NCI-H446 treated with DMSO at 0.1 percent for 48 hours (cell line): Measurements from ENCODE around the gene MMADHC.

Source experiments
- DNase-seq: peaks from one replicate; lab custom pipeline; 2025; lab: John Stamatoyannopoulos, UW

Gene MMADHC

GRCh38 chr2:149587220-149587949 lies at the start of gene MMADHC:
Gene MMADHC, minus strand, starts transcription at chr2:149587775. Its CDS starts 678 bp downstream, at chr2:149587097.
- DNase-seq, result peak; percentile 88

DNA sequence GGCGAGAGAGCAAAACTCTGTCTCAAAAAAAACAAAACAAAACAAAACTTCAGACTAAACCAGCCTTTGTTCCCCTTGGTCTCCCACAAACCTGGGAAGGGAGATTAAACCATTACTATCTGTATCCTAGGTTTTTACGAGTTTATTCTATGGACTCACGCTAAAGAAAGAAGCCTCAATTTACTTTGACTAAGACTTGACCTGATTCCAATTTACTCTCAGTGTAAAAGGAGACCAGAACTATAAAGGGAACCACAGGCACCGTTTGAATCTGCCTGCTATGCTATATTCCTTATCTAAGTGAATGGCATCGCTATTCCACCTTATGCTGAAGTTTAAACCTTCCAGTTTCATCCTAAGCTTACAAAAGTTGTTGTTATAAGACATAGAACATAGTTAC lies 46.5 kb upstream of the MMADHC start:
- DNase-seq, result no peak

GRCh38 chr2:149630445-149630844 lies 42.9 kb upstream of the MMADHC start:
- DNase-seq, result no peak

DNA sequence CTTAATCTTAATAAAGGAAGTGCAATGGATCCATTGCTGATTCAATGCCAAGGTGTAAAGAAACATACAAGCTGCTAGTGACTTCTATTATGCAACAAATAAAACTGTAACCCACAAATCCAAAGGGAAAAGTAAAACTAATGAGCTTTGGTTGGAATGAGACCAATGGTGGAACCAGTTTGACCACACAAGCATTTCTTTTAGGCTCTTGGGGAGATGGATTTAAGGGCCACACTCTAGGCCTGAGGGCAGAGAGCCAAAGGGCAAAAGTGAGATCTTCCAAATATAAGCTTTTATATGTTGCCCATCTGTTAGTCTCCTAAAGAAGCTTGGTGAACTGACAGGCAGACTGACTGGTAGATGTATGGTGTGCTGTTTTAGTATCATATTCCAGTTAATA lies 41.5 kb upstream of the MMADHC start:
- peak; percentile 49 for DNase-seq

GRCh38 chr2:149627111-149627801 lies 39.7 kb upstream of the MMADHC start:
- no peak for DNase-seq

DNA sequence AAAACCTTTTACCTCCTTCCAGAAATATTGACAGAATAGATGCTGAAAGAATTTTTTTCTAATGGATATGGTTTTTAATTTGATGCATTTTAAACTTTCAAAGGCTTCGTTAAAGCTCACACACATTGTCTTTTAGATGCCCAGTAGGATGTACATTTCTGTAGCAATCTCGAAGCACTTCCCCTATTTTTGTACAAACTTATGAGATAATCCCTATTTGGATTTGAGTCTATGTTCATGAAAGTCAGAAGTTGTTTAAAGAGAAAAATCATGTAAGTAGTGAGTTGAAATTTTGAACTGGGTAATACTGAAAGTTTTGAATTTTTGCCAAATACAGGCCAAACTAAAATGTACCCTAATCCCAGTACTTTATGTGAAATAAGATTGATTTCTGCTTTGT lies 38.1 kb upstream of the MMADHC start:
- DNase-seq, result no peak

DNA sequence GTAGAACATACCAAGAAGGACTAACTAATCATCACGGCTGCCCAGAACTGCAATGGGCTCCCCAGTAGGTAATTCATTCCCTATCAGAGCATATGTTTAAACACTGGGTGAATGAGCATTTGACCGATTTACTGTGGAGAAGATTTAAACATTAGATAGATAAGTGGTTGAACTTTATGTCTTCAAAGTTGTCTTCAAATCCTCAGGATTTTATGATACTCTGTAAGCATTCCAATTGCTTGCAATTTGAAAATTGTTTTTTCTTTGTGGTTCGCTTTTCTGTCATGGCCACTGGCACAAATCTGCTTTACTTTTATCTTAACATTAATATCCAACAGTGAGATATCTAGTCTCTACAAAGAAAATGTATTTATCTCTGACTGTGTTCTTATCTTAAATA lies 37.7 kb upstream of the MMADHC start:
- DNase-seq, result no peak

DNA sequence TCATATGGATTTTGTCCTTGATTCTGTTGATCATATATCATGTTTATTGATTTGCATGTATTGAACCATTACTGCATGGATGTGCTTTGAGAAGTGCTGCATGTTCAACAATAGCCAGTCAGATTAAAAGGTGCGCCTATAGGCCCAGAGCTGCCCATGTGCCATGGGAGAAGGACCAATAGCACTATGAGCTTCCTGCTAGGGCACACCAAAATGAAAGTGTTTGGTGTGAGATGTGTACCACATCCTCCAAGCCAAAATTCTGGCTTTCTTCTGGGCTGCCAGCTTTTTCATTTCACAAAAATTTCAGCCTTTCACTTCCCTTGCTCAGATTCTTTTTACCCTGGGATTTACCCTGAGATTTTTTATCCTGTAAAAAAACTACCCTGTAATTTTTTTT lies 34.8 kb upstream of the MMADHC start:
- DNase-seq, result no peak

GRCh38 chr2:149617476-149617875 lies 29.9 kb upstream of the MMADHC start:
- DNase-seq, result no peak

GRCh38 chr2:149616681-149617456 lies 29.3 kb upstream of the MMADHC start:
- DNase-seq, result no peak

DNA sequence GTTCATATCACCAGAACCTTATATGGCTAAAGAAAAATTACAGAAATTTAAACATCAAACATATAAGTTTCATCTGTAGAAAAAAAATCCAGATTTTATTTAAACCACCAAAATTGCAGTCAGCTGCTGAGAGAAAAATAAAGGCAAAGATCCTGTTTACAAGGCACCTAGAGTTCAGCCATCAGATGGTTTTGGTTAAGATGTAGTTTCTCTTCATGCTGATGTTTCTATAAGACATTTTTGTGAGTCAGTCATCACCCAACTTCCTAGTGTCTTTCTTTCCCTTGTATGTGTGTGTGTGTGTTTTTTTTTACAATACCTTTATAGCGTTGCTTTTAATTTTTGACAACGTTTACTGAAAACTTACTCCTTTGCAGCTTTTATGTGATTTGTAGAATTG lies 26.1 kb upstream of the MMADHC start:
- DNase-seq, result no peak

- DNase-seq, result peak; percentile 65
Observed at GRCh38 chr2:149612122-149612521, 24.5 kb upstream of the MMADHC start.

- peak; percentile 68 for DNase-seq
Observed at GRCh38 chr2:149611100-149611820, 23.7 kb upstream of the MMADHC start.

- DNase-seq, result no peak
Observed at GRCh38 chr2:149606251-149606811, 18.8 kb upstream of the MMADHC start.

DNA sequence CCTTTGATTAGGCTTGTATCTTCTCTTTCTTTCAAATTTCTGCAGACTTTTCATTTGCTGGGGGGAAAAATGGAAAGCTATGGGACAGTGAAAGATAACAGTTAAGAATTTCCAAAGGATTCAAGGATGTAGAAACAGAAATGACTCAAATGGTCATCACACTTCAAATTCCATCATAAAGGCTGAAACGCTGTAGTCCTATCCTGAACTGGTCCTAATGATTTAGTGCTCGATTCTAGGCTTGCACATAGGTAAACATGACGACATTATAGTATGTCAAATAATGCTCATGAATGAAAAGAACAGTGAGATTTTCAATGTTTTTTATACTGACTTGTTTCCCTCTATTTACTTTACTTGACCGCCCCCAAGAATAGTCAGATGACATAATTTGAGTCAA lies 15.7 kb upstream of the MMADHC start:
- DNase-seq, result no peak

DNA sequence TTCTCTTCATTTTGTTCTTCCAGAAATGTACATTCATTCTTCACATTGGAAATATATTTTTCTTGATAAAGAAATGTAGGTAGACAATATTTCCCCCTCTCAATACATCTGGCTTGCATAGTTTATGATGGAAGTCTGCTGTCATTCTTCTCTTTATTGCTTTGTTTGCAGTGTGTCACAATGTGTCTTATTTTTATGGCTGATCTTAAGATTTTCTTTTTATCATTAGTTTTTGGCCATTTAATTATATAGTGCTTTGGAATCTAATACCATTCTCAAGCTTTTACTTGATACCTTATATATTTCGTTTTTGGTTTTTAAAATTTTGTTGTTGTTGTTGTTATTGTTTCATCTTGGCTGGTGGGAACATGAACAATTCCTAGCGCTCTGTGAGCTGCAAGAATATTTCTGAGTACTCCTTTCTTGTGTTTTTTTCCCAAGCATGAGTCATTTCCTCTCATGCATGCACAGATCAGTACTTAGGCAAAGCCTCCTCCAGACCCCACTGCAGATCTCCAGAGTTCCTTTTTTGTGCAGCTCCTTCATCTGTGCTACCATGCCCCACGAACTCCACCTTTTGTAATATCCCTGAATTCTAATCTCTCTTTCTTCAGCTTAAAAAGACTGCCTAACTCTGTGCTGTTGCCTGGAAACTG lies 13.7 kb upstream of the MMADHC start:
- DNase-seq, result no peak

GRCh38 chr2:149597668-149598326 lies 10.2 kb upstream of the MMADHC start:
- peak; percentile 42 for DNase-seq

DNA sequence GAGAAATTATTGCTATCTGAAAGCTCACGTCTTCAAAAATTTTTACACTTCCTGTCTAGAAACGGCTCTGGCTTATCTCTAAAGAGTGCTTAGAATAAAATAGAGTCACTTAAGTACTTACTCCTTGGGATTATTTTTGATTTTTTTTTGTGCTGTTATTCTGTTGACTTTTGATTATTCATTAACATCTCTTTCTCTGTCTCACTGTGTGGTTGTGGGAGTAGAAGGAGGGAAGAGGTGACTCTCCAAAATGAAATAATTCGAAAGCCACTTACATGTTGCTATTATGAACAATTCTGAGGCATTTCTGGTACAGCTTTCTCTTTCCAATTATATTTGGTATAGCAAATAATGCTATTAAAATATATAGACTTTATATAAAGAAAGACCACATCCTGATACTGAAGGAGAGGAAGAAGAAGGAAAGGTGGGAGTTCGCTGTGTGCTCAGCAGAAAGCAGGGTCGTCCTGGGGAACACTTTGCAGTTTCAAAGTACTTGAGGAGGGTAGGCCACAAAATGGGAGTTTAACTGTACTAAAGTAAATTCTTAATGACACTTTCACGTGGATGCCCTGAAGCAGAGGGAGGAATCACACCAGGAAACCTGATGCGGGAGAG lies 9.6 kb upstream of the MMADHC start:
- no peak for DNase-seq

DNA sequence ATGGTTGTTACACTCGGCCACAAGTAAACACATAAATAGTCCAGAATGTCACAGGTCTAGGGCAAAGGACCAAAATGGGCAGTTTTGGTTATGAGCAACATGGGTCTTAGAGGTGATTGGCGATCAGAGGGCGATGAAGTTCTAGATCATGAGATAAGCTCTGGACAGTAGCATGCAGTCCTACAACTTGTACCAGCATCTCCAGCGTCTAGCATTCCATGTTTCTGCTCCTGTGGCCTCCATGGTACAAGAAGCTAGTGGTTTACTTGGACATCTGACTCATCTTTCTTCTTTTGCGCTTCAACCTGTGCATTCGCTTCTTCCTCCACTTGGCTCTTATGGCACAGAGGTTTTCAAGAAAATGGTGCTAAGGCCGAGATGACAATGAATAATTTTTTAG lies 8.9 kb upstream of the MMADHC start:
- no peak for DNase-seq
